HepG2 (cell line): ENCODE results near the gene C2orf81. TPM values are rescaled to one million over a fixed set of nuclear protein-coding genes. Genes with fewer than 3 reads are reported as not detected.
A peak's percentile ranks its signal among the peaks of the same experiment; 100 is the strongest.

Source experiments
- AKAP8 ChIP-seq: sonication (generic); formaldehyde crosslinking; IDR thresholded peaks from 2 replicates; pipeline ENCODE4 v1.5.1; 2020; ENCODE audit warnings: mild to moderate bottlenecking, missing genetic modification reagents
- ATF7-NPFF ChIP-seq: sonication (generic); formaldehyde crosslinking; IDR thresholded peaks from 2 replicates; pipeline ENCODE4 v1.8.1; 2023; ENCODE audit warnings: mild to moderate bottlenecking, low read depth, missing genetic modification reagents, moderate library complexity
- CCDC6 ChIP-seq: sonication (generic); formaldehyde crosslinking; IDR thresholded peaks from 2 replicates; pipeline ENCODE4 v1.8.1; 2022; ENCODE audit warnings: mild to moderate bottlenecking, missing genetic modification reagents, moderate library complexity
- KMT2A ChIP-seq: sonication (generic); formaldehyde crosslinking; IDR thresholded peaks from 2 replicates; pipeline ENCODE4 v1.4.0; 2020; ENCODE audit warnings: missing genetic modification reagents
- NFYC ChIP-seq: IDR thresholded peaks from 2 replicates; pipeline ENCODE4 v1.6.1; 2016; ENCODE audit warnings: missing genetic modification reagents, missing compliant biosample characterization
- NPAS2 ChIP-seq: sonication (generic); formaldehyde crosslinking; IDR thresholded peaks from 2 replicates; pipeline ENCODE4 v1.8.0; 2022; ENCODE audit warnings: mild to moderate bottlenecking, missing genetic modification reagents, borderline replicate concordance
- PHF5A ChIP-seq: IDR thresholded peaks from one replicate; pipeline ENCODE4 v1.6.1; 2018; ENCODE audit warnings: low read depth, missing genetic modification reagents; ENCODE audit not compliant: unreplicated experiment
- SMARCE1 ChIP-seq: fragments of 450-650 bp; IDR thresholded peaks from 2 replicates; pipeline ENCODE4 v1.6.1; 2017; ENCODE audit warnings: borderline replicate concordance
- SRSF4 ChIP-seq: fragments of 200-400 bp; formaldehyde crosslinking; IDR thresholded peaks from one replicate; pipeline ENCODE4 v1.6.1; 2018; ENCODE audit warnings: mild to moderate bottlenecking, low read depth, low read length, moderate library complexity; ENCODE audit not compliant: poor library complexity, severe bottlenecking
- SRSF9 ChIP-seq: fragments of 200-400 bp; formaldehyde crosslinking; IDR thresholded peaks from 2 replicates; pipeline ENCODE4 v1.6.1; 2018; ENCODE audit warnings: borderline replicate concordance, mild to moderate bottlenecking, low read depth, low read length; ENCODE audit not compliant: insufficient read depth, poor library complexity, severe bottlenecking
- THAP11 ChIP-seq: IDR thresholded peaks from 2 replicates; pipeline ENCODE4 v1.6.1; 2016; ENCODE audit warnings: missing biosample characterization, missing genetic modification reagents
- TOE1 ChIP-seq: sonication (generic); formaldehyde crosslinking; IDR thresholded peaks from 2 replicates; pipeline ENCODE4 v1.4.0; 2020; ENCODE audit warnings: mild to moderate bottlenecking, missing genetic modification reagents
- ZBTB42 ChIP-seq: sonication (generic); formaldehyde crosslinking; IDR thresholded peaks from 2 replicates; pipeline ENCODE4 v1.5.0; 2020; ENCODE audit warnings: mild to moderate bottlenecking, missing genetic modification reagents
- ZFAT ChIP-seq: sonication (generic); formaldehyde crosslinking; conservative IDR thresholded peaks from 2 replicates; pipeline ENCODE4 v1.8.1; 2023; ENCODE audit warnings: missing genetic modification reagents, inconsistent platforms
- ZNF282 ChIP-seq: fragments of 450-650 bp; IDR thresholded peaks from 2 replicates; pipeline ENCODE4 v1.6.1; 2018; ENCODE audit not compliant: partially characterized antibody
- ZNF570 ChIP-seq: sonication (generic); formaldehyde crosslinking; IDR thresholded peaks from 2 replicates; pipeline ENCODE4 v1.4.0; 2020; ENCODE audit warnings: mild to moderate bottlenecking, missing genetic modification reagents, borderline replicate concordance
- ZNF790 ChIP-seq: sonication (generic); formaldehyde crosslinking; IDR thresholded peaks from 2 replicates; pipeline ENCODE4 v1.8.0; 2022; ENCODE audit warnings: missing genetic modification reagents, mild to moderate bottlenecking, borderline replicate concordance
- polyA plus RNA-seq, 8 experiments: library from polyadenylated mRNA; depleted of rRNA in 3 of 8; stranded (reverse) in 7 of 8; unstranded in 1 of 8; fragments of >200 nt; fragmentation: Illumina TruSeq in 4 of 8; extraction: Trizol in 4 of 8; gene quantifications; 2 replicates each; pipeline versions ENCODE4 v1.2.1 to v1.2.3, GENCODE V29; 2011 to 2016; ENCODE audit warnings: low read depth in 4 of 8, missing spikeins in 1 of 8, mixed read lengths in 1 of 8; ENCODE audit not compliant: insufficient read depth in 1 of 8
- total RNA-seq, 5 experiments: library from RNA; depleted of rRNA; stranded (reverse); fragments of >200 nt; fragmentation: Illumina TruSeq; extraction: Trizol; gene quantifications; 2 replicates each; pipeline ENCODE4 v1.2.3, GENCODE V29; 2016; ENCODE audit warnings: low read depth in 1 of 5
- TF ChIP-seq, protein P1 (sequence below): sonication (generic); formaldehyde crosslinking; IDR thresholded peaks from 2 replicates; pipeline ENCODE4 v1.5.1; 2020; ENCODE audit warnings: mild to moderate bottlenecking, missing genetic modification reagents, borderline replicate concordance
- TF ChIP-seq, protein P2 (sequence below): IDR thresholded peaks from 2 replicates; pipeline ENCODE4 v1.4.0; 2020; ENCODE audit warnings: mild to moderate bottlenecking, missing genetic modification reagents
- TF ChIP-seq, protein P3 (sequence below): sonication (generic); formaldehyde crosslinking; IDR thresholded peaks from 2 replicates; pipeline ENCODE4 v1.8.0; 2022; ENCODE audit warnings: missing genetic modification reagents, mild to moderate bottlenecking, borderline replicate concordance
- TF ChIP-seq, protein P4 (sequence below): sonication (generic); formaldehyde crosslinking; IDR thresholded peaks from 2 replicates; pipeline ENCODE4 v1.4.0; 2020; ENCODE audit warnings: missing genetic modification reagents

C2orf81 gene
- total and polyA plus RNA-seq, 2 of the 13 experiments (the other 11 are each of a cell fraction or from before 2014, with no cell fraction given) = 0.15 to 0.17 TPM

DNA sequence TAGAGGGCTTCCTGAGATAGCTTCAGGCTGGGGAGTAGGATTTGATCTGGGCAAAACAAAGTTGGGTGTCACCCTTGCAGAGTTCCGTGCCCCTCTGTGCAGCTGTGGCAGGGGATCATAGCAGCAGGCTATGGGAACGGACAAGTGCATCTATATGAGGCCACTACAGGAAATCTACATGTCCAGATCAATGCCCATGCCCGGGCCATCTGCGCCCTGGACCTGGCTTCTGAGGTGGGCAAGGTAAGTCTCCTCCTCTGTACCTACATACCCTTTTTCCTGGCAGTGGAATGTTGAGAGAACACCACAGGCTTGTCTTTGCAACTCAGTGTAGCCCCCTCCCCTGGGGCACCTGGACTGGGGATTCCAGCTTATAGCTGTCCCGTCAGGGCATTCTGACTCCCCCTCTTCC, 3.6 kb upstream of the C2orf81 start (continued):
- TF ChIP-seq, protein P1, sequence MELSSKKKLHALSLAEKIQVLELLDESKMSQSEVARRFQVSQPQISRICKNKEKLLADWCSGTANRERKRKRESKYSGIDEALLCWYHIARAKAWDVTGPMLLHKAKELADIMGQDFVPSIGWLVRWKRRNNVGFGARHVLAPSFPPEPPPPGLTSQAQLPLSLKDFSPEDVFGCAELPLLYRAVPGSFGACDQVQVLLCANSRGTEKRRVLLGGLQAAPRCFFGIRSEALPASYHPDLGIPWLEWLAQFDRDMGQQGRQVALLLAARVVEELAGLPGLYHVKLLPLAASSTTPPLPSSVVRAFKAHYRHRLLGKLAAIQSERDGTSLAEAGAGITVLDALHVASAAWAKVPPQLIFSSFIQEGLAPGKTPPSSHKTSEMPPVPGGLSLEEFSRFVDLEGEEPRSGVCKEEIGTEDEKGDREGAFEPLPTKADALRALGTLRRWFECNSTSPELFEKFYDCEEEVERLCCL (CRISPR knock-in tag) = 0 out of 2 replicates have a peak, but pooled peaks have one; percentile 26
- TF ChIP-seq ZNF570 = no peak
- TF ChIP-seq TOE1 = no peak
- TF ChIP-seq ZFAT (CRISPR knock-in tag) = no peak
- no peak for TF ChIP-seq ZNF282
- TF ChIP-seq SRSF4 = no peak
- no peak for TF ChIP-seq ATF7-NPFF
- TF ChIP-seq, protein P2, sequence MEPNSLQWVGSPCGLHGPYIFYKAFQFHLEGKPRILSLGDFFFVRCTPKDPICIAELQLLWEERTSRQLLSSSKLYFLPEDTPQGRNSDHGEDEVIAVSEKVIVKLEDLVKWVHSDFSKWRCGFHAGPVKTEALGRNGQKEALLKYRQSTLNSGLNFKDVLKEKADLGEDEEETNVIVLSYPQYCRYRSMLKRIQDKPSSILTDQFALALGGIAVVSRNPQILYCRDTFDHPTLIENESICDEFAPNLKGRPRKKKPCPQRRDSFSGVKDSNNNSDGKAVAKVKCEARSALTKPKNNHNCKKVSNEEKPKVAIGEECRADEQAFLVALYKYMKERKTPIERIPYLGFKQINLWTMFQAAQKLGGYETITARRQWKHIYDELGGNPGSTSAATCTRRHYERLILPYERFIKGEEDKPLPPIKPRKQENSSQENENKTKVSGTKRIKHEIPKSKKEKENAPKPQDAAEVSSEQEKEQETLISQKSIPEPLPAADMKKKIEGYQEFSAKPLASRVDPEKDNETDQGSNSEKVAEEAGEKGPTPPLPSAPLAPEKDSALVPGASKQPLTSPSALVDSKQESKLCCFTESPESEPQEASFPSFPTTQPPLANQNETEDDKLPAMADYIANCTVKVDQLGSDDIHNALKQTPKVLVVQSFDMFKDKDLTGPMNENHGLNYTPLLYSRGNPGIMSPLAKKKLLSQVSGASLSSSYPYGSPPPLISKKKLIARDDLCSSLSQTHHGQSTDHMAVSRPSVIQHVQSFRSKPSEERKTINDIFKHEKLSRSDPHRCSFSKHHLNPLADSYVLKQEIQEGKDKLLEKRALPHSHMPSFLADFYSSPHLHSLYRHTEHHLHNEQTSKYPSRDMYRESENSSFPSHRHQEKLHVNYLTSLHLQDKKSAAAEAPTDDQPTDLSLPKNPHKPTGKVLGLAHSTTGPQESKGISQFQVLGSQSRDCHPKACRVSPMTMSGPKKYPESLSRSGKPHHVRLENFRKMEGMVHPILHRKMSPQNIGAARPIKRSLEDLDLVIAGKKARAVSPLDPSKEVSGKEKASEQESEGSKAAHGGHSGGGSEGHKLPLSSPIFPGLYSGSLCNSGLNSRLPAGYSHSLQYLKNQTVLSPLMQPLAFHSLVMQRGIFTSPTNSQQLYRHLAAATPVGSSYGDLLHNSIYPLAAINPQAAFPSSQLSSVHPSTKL (CRISPR knock-in tag) = no peak
- TF ChIP-seq, protein P3, sequence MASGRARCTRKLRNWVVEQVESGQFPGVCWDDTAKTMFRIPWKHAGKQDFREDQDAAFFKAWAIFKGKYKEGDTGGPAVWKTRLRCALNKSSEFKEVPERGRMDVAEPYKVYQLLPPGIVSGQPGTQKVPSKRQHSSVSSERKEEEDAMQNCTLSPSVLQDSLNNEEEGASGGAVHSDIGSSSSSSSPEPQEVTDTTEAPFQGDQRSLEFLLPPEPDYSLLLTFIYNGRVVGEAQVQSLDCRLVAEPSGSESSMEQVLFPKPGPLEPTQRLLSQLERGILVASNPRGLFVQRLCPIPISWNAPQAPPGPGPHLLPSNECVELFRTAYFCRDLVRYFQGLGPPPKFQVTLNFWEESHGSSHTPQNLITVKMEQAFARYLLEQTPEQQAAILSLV = no peak
- TF ChIP-seq AKAP8 (CRISPR knock-in tag) = no peak
- TF ChIP-seq, protein P4, sequence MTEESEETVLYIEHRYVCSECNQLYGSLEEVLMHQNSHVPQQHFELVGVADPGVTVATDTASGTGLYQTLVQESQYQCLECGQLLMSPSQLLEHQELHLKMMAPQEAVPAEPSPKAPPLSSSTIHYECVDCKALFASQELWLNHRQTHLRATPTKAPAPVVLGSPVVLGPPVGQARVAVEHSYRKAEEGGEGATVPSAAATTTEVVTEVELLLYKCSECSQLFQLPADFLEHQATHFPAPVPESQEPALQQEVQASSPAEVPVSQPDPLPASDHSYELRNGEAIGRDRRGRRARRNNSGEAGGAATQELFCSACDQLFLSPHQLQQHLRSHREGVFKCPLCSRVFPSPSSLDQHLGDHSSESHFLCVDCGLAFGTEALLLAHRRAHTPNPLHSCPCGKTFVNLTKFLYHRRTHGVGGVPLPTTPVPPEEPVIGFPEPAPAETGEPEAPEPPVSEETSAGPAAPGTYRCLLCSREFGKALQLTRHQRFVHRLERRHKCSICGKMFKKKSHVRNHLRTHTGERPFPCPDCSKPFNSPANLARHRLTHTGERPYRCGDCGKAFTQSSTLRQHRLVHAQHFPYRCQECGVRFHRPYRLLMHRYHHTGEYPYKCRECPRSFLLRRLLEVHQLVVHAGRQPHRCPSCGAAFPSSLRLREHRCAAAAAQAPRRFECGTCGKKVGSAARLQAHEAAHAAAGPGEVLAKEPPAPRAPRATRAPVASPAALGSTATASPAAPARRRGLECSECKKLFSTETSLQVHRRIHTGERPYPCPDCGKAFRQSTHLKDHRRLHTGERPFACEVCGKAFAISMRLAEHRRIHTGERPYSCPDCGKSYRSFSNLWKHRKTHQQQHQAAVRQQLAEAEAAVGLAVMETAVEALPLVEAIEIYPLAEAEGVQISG (CRISPR knock-in tag) = no peak
- TF ChIP-seq SRSF9 = no peak
- no peak for TF ChIP-seq THAP11 (CRISPR knock-in tag)
- no peak for TF ChIP-seq KMT2A
- TF ChIP-seq ZBTB42 (CRISPR knock-in tag) = no peak
- no peak for TF ChIP-seq NFYC
- TF ChIP-seq SMARCE1 = no peak
- no peak for TF ChIP-seq NPAS2 (CRISPR knock-in tag)
- TF ChIP-seq CCDC6 (CRISPR knock-in tag) = peak; percentile 49; the same call in 1 of the 2 replicates
- peak; percentile 25 for TF ChIP-seq PHF5A (CRISPR knock-in tag)
- no peak for TF ChIP-seq ZNF790
